Motor neuron (in vitro differentiated cells): Measurements from ENCODE around the gene DIS3L2. TPM values are rescaled to one million over a fixed set of nuclear protein-coding genes. Genes with fewer than 3 reads are reported as not detected.

Source experiments
- ATAC-seq, 8 experiments: fragments of 200-7000 bp; cut with Tn5 transposase; replicated peaks in 6 of 8; 2 replicates each; pipeline ENCODE4 v1.8.0; 2021; ENCODE audit warnings: mild to moderate bottlenecking in 8 of 8, moderate library complexity in 8 of 8
- H3K27ac ChIP-seq, 2 donors: fragments of 250-450 bp; sonication (Bioruptor Pico); 2 replicates each; pipeline ENCODE4 v1.9.0; 2021; ENCODE audit warnings: antibody characterized with exemption in 2 of 2, mild to moderate bottlenecking in 2 of 2, moderate library complexity in 1 of 2
- H3K4me1 ChIP-seq, 2 donors: fragments of 250-450 bp; sonication (Bioruptor Pico); replicated peaks in 1 of 2; 2 replicates each; pipeline ENCODE4 v1.6.1; 2021; ENCODE audit warnings: antibody characterized with exemption in 2 of 2, mild to moderate bottlenecking in 2 of 2, moderate library complexity in 1 of 2
- H3K4me3 ChIP-seq, 5 donors: fragments of 250-450 bp; sonication (Bioruptor Pico); 2 replicates each; pipeline ENCODE4 v1.9.0; 2021; ENCODE audit warnings: antibody characterized with exemption in 5 of 5, mild to moderate bottlenecking in 5 of 5, moderate library complexity in 4 of 5
- WGBS, 10 experiments: fragments of 450-650 bp; shearing (Covaris generic); methylation state at CpG; one replicate each; pipeline ENCODE4 v1.0.0; 2022; 5-methylcytosine and 5-hydroxymethylcytosine counted together
- in situ Hi-C, 9 experiments: fragments of 400-800 bp; cut with MboI; loops; one replicate each; pipeline ENCODE4 v1.15.0; 2021; ENCODE audit warnings: low sequenced_read_pairs in 9 of 9, low pct_unique_long_range_greater_than_20kb in 2 of 9; ENCODE audit not compliant: unreplicated experiment in 9 of 9
- total RNA-seq, 8 experiments: library from RNA; unstranded; fragments of 300-600 nt; gene quantifications; 2 replicates each; pipeline versions ENCODE4 v1.2.3 to v1.2.4, GENCODE V29; 2022

DIS3L2 gene
- 10 to 100 TPM; 10.6 to 33.1 (median 21.8) TPM for total RNA-seq

GRCh38 chr2:231961349-231962166, at the start of gene DIS3L2:
Gene DIS3L2 (plus strand): TSS chr2:231961713. CDS start chr2:232014928, 53,215 bp downstream.
- 0 to 17% (median 1%) methylated on average over 1 to 12 of the region's 83 CpGs; no CpG with 5 or more reads in 4 of the 10 experiments for WGBS, 10 experiments
- peaks cover 6 to 7% of the 10 kb centered on the region in 2 donors for H3K4me1 ChIP-seq
- ATAC-seq = peak; percentile 92 to 98 (median 96)
- peak within 1 kb of the TSS; percentile 93 to 95 for H3K27ac ChIP-seq
- H3K4me3 ChIP-seq = peak within 1 kb of the TSS; percentile 64 to 84 (median 76)
- in situ Hi-C loops = no loop called here

- no peak overlapping the region for H3K27ac ChIP-seq
- no peak overlapping the region for H3K4me3 ChIP-seq
- in situ Hi-C loops = loop anchor here in 8 of 9 experiments (25.0 kb wide), 6 partner anchors 223 to 623 kb away; partner anchors contain the start of genes PRSS56 (in 2 of the 8), ALPG (in 1 of the 8), CHRND (in 1 of the 8) and CHRNG (in 1 of the 8)
- 0 to 91% (median 86%) methylated on average over 1 to 9 of the region's 14 CpGs; no CpG with 5 or more reads in 4 of the 10 experiments for WGBS, 10 experiments
- ATAC-seq = no peak
- no peaks in the 10 kb centered on the region for H3K4me1 ChIP-seq
These were observed 47.3 kb upstream of the DIS3L2 start for GRCh38 chr2:231914077-231914690.

- no peak overlapping the region for H3K4me3 ChIP-seq
- ATAC-seq = peak in 6 of 8 experiments; percentile 22 to 74 (median 61)
- H3K27ac ChIP-seq = no peak overlapping the region
- H3K4me1 ChIP-seq = no peaks in the 10 kb centered on the region
- in situ Hi-C loops = loop anchor here in 8 of 9 experiments (25.0 kb wide), 6 partner anchors 220 to 620 kb away; partner anchors contain the start of genes PRSS56 (in 2 of the 8), ALPG (in 1 of the 8), CHRND (in 1 of the 8) and CHRNG (in 1 of the 8)
- 20 to 100% (median 67%) methylated on average over 1 to 6 of the region's 10 CpGs for WGBS, 10 experiments
These were observed 44.0 kb upstream of the DIS3L2 start for GRCh38 chr2:231917280-231918066.

GRCh38 chr2:231918501-231919330, 42.8 kb upstream of the DIS3L2 start:
- in situ Hi-C loops = loop anchor here in 8 of 9 experiments (25.0 kb wide), 6 partner anchors 219 to 619 kb away; partner anchors contain the start of genes PRSS56 (in 2 of the 8), ALPG (in 1 of the 8), CHRND (in 1 of the 8) and CHRNG (in 1 of the 8)
- no peaks in the 10 kb centered on the region for H3K4me1 ChIP-seq
- WGBS, 10 experiments = 33 to 100% (median 81%) methylated on average over 1 to 4 of the region's 21 CpGs; no CpG with 5 or more reads in 5 of the 10 experiments
- no peak for ATAC-seq
- no peak overlapping the region for H3K27ac ChIP-seq
- H3K4me3 ChIP-seq = no peak overlapping the region

- WGBS, 10 experiments = 52 to 100% (median 81%) methylated on average over 1 to 6 of the region's 15 CpGs; no CpG with 5 or more reads in 6 of the 10 experiments
- Histone ChIP-seq H3K4me1 (peaks cover 0 to 4% of the 10 kb centered on the region in 2 donors), H3K4me3 (no peak overlapping the region), H3K27ac (no peak overlapping the region)
- in situ Hi-C loops = loop anchor here in 8 of 9 experiments (10.0 to 25.0 kb wide), 7 partner anchors 215 to 618 kb away; partner anchors contain the start of genes PRSS56 (in 2 of the 8), ALPG (in 1 of the 8), CHRND (in 1 of the 8) and CHRNG (in 1 of the 8)
- ATAC-seq = no peak
These were observed 42.0 kb upstream of the DIS3L2 start for GRCh38 chr2:231919341-231920035.

GRCh38 chr2:231920366-231920765, 41.1 kb upstream of the DIS3L2 start:
- H3K4me1 ChIP-seq = peaks cover 0 to 5% of the 10 kb centered on the region in 2 donors
- whole genome bisulfite sequencing, 10 experiments = 80 to 100% (median 93%) methylated on average over 1 to 3 of the region's 3 CpGs; no CpG with 5 or more reads in 5 of the 10 experiments
- no peak overlapping the region for H3K27ac ChIP-seq
- in situ Hi-C loops = loop anchor here in 8 of 9 experiments (10.0 to 25.0 kb wide), 7 partner anchors 214 to 617 kb away; partner anchors contain the start of genes PRSS56 (in 2 of the 8), ALPG (in 1 of the 8), CHRND (in 1 of the 8) and CHRNG (in 1 of the 8)
- H3K4me3 ChIP-seq = no peak overlapping the region
- ATAC-seq = no peak

GRCh38 chr2:231920795-231921194, 40.7 kb upstream of the DIS3L2 start:
- Histone ChIP-seq H3K4me1 (peaks cover 0 to 5% of the 10 kb centered on the region in 2 donors), H3K27ac (no peak overlapping the region), H3K4me3 (no peak overlapping the region)
- in situ Hi-C loops = loop anchor here in 8 of 9 experiments (10.0 to 25.0 kb wide), 7 partner anchors 214 to 617 kb away; partner anchors contain the start of genes PRSS56 (in 2 of the 8), ALPG (in 1 of the 8), CHRND (in 1 of the 8) and CHRNG (in 1 of the 8)
- 35 to 100% (median 70%) methylated on average over 1 to 5 of the region's 5 CpGs; no CpG with 5 or more reads in 4 of the 10 experiments for WGBS, 10 experiments
- no peak for ATAC-seq

GRCh38 chr2:231922311-231923009, 39.1 kb upstream of the DIS3L2 start:
- Histone ChIP-seq H3K4me3 (no peak overlapping the region), H3K27ac (no peak overlapping the region), H3K4me1 (peaks cover 4 to 5% of the 10 kb centered on the region in 2 donors)
- ATAC-seq = no peak
- in situ Hi-C loops = loop anchor here in 8 of 9 experiments (10.0 to 25.0 kb wide), 7 partner anchors 212 to 615 kb away; partner anchors contain the start of genes PRSS56 (in 2 of the 8), ALPG (in 1 of the 8), CHRND (in 1 of the 8) and CHRNG (in 1 of the 8)
- WGBS, 10 experiments = 30 to 100% (median 45%) methylated on average over 1 to 7 of the region's 15 CpGs; no CpG with 5 or more reads in 5 of the 10 experiments

- in situ Hi-C loops = loop anchor here in 8 of 9 experiments (10.0 to 25.0 kb wide), 7 partner anchors 212 to 614 kb away; partner anchors contain the start of genes PRSS56 (in 2 of the 8), ALPG (in 1 of the 8), CHRND (in 1 of the 8) and CHRNG (in 1 of the 8)
- no peak overlapping the region for H3K4me3 ChIP-seq
- WGBS, 10 experiments = 8 to 71% (median 33%) methylated on average over 2 to 3 of the region's 3 CpGs; no CpG with 5 or more reads in 6 of the 10 experiments
- ATAC-seq = no peak
- H3K4me1 ChIP-seq = peaks cover 4 to 5% of the 10 kb centered on the region in 2 donors
- no peak overlapping the region for H3K27ac ChIP-seq
These were observed 38.5 kb upstream of the DIS3L2 start for GRCh38 chr2:231923010-231923344.
